Stimulated activated CD8-positive, alpha-beta memory T cell treated with anti-CD3 and anti-CD28 coated beads, Interleukin-15, amount 100 ng/mL, for 48 hours (primary cell): ENCODE results near the gene ADPRHL1.
"Not testable (repeated sequence)": the region's sequence is repeated elsewhere in the genome, so short reads cannot be mapped to it uniquely, and the experiment has no call there.

Experiments
- DNase-seq, 2 donors: peaks; one replicate each; pipeline ENCODE4 v3.0.0-alpha.2; 2020; ENCODE audit warnings: low read depth in 2 of 2

Gene ADPRHL1

GRCh38 chr13:113455384-113455783 lies 2.1 kb upstream of the ADPRHL1 start:
- DNase-seq, result no peak

- DNase-seq, result no peak
Observed at GRCh38 chr13:113454936-113455335, 1.6 kb upstream of the ADPRHL1 start.

- DNase-seq, result no peak
Observed at GRCh38 chr13:113452466-113452865, 822 bp downstream of the ADPRHL1 start.

- no peak for DNase-seq
Observed at GRCh38 chr13:113451951-113452421, 1.3 kb downstream of the ADPRHL1 start.

- not testable (repeated sequence) for DNase-seq
Observed at GRCh38 chr13:113450861-113451620, 2.2 kb downstream of the ADPRHL1 start.

GRCh38 chr13:113450348-113450744 lies 2.9 kb downstream of the ADPRHL1 start:
- DNase-seq, result not testable (repeated sequence)

GRCh38 chr13:113449693-113450347 lies 3.5 kb downstream of the ADPRHL1 start:
- DNase-seq, result no peak

GRCh38 chr13:113448885-113449692 lies 4.2 kb downstream of the ADPRHL1 start:
- peak; percentile 14 to 23 for DNase-seq

GRCh38 chr13:113448545-113448884 lies 4.8 kb downstream of the ADPRHL1 start:
- DNase-seq, result no peak

- no peak for DNase-seq
Observed at GRCh38 chr13:113447596-113447995, 5.7 kb downstream of the ADPRHL1 start.

GRCh38 chr13:113446488-113446854 lies 6.8 kb downstream of the ADPRHL1 start:
- no peak for DNase-seq

- DNase-seq, result no peak
Observed at GRCh38 chr13:113445791-113446487, 7.3 kb downstream of the ADPRHL1 start.

- no peak for DNase-seq
Observed at GRCh38 chr13:113443991-113444390, 9.3 kb downstream of the ADPRHL1 start.

GRCh38 chr13:113442985-113443362 lies 10.3 kb downstream of the ADPRHL1 start:
- DNase-seq, result no peak

GRCh38 chr13:113442354-113442984 lies 10.8 kb downstream of the ADPRHL1 start:
- DNase-seq, result no peak

- no peak for DNase-seq
Observed at GRCh38 chr13:113441661-113442060, 11.6 kb downstream of the ADPRHL1 start.

- DNase-seq, result no peak
Observed at GRCh38 chr13:113437408-113438010, 15.8 kb downstream of the ADPRHL1 start.

- DNase-seq, result not testable (repeated sequence)
Observed at GRCh38 chr13:113436866-113437265, 16.4 kb downstream of the ADPRHL1 start.

GRCh38 chr13:113435907-113436306 lies 17.4 kb downstream of the ADPRHL1 start:
- DNase-seq, result not testable (repeated sequence)

- no peak for DNase-seq
Observed at GRCh38 chr13:113433391-113433916, 19.8 kb downstream of the ADPRHL1 start.
